HK-2 (cell line): ENCODE measurements around the gene HGFAC.

Experiments used
- DNase-seq: peaks from one replicate; pipeline ENCODE4 v3.0.0-alpha.2; 2018; ENCODE audit not compliant: unreplicated experiment

HGFAC gene

DNA sequence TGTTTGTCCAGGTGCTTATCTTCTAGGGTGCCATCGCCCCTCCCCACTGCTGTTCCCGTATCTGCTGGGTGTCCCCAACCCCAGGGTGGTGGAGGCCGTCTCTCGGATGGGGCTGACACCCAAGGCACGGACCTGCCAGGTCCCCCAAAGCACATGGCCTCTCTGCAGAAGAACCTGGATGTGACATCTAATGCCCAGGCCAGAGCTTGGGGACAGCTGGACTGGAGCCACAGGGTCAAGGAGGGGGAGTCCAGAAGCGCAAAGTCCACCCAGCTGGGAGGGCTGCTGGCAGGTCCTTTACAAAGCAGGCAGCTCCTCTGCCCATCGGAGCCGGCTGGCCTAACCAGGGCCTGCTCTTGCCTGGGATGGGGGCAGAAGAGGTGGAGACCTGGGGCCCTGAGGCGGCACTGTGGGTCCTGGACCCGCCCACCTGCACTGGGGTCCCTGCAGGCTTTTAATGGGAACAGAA is 20.6 kb downstream of the HGFAC start:
- no peak for DNase-seq

DNA sequence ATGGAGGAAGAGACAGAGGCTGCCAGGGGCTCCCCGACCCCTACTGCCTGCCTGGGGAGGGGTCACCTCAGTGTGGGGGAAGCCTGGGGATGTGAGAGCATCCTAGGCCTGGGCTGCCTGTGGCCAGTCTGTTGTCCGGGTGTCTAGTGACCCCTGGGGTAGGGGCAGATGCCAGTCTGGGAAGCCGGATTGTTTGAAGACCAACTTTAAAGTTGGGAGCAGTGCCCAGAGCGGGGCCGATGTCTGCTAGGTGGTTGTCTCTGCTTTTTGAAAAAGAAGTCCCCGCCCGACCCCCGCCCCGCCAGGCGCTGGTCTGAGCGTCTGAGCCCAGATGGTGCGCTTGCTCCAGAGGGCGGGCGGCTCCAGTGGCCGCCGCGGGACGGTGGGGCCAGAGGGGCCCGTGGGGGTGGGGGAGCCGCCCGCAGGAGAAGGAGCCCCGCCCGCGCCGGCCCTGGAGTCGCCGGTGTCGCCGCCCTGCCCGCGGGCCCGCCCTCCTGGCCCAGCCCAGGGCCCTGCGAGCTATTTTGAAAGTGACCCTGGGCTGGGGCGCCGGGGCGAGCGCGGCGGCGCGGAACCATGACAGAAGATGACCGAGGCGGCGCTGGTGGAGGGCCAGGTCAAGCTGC is 21.1 kb downstream of the HGFAC start, which contains the start of gene DOK7:
DOK7 (plus strand) TSS at position 517 of the 626 bp plus-strand sequence; CDS start at position 587, 70 bp downstream.
- no peak for DNase-seq

DNA sequence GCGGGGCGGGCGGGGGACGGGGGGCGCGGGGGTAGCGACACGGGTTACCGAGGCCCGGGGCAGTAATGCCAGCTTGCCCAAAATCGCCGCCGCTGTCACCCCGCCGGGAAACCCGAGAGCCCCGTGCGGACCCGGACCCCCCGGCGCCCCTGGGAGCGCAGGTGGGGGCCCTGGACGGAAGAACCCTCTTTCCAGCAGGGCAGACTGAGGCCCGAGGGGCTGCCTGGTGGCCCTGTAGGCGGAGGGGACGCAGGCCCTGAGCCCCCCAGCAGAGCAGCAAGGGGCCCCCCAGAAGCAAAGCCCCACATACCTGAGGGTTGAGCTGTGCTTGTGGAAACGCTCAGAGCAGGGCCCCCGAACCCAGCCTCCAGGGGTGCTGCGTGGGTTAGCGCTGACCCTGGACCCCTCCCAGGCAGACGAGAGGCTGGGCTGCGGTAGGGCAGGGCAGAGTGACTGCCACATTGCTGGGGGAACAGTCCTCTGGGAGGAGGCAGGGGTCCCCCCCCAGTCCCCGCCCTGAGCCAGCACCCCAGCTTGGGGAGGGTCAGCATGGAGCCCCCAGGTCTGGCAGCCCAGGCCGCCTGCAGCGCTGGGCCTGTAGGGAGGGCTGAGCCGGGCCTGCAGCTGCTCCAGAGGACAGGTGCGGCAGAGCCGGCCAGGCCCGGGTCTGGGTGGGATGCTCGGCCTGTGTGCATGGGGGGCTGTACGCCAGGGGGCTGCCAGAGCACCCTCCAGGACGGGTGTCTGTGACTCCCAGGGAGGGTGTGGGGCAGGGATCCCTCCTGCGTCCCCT is 22.0 kb downstream of the HGFAC start:
- no peak for DNase-seq

DNA sequence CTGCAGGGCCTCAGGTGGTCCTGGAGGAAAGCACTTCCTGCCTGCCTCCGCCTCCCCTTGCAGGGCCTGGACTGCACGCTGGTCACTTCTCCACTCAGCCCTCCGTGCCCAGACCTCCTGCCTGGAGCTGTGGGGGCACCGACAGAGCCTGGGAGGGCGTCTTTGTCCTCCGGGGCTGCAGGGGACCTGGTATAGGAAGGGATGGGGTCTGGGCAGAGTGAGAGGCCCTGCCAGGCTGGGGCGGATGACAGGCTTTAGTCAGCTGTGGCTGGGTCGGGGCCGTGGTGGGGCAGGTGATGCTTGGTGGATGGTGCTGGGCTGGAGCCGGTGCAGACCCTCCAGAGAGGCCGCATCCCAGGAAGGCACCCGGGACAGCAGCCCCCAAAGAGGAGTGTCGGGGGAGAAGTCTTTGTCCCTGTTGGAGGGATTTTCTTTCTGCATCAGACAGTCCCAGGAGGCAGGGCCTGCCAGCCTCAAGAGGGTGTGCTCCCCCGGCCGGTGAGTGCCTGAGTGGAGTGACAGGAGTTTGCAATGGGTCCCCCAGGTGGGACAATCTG is 22.7 kb downstream of the HGFAC start:
- no peak for DNase-seq

DNA sequence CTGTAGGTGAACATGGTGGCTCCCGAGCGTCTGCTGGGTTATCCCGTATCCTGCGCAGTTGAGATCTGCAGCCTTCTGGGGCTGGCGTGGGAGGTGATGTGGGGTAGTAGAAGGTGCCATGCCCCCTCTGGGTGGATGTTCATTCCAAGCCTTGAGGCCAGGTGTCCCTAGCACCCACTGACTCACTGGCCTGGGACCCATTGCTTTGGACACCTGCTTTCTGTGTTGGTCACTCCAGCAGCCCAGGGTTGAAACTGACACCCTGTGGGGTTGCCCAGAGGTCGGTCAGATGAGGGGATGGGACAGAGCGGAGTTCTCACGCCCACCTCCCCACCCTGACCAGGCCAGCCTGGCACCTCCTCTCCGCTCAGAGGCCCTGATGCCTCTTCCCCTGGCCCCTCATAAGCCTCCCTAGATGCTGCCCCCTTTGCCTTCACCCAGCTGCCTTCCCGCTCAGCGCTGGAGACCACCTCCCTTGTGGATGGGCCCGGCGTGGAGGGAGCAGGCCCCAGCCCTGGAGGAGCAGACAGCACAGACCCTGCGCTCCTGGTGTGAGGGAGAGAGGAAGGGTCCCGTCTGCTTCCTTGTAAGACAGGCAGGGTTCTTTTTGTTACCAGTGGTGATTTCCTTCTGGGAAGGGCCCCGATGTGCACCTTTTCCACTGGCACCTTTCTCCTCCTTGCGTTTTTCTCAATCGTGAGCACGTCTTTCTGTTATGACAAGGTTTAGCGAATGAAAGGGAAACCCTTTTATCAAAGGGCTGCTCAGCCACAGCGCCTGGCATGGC is 23.3 kb downstream of the HGFAC start:
- no peak for DNase-seq

DNA sequence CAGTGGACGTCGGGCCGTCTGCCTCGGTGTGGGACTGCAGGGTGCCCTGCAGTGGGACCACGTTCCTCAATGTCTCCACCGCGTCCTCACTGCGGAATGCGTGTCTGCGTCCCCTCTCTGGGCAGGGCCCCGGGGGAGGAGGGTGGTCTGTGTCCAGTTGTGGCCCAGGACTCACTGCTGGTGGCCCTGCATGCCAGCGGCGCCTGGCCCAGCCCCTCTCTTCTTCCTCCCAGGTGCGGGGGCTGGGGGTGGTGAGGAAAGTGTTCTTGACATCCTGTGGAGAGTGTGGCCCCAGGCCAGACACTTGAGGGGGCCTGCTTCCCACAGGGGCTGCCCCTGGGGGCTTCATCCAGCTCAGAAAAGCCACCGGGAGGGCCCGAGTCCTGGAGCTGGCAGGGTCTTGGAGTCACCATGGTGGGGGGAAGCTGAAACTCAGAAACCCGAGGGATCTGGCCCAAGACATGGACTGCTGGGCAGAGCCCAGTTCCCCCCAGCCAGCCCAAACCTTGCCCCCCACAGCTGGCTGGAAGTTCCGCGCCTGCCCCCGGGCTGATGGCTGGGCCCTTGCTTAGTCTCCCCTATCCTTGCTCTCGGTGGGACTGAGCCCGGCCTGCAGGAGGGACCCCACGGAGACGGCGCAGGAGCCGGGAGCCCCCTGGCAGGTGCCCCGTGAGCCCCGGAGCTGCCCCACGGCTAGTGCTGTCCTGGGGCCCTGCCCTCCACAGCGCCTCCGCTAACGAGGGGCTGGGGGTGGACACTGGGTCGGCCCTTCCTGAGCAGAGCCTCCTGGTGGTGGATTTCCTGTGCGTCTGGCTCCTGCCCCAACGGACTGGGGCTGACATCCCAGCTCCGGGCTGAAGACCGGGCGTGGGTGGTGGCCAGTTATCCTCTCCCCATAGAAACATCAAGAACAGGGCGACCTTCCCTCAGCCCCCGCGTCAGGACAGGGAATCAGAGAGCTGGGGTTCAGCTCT is 24.2 kb downstream of the HGFAC start:
- no peak for DNase-seq

DNA sequence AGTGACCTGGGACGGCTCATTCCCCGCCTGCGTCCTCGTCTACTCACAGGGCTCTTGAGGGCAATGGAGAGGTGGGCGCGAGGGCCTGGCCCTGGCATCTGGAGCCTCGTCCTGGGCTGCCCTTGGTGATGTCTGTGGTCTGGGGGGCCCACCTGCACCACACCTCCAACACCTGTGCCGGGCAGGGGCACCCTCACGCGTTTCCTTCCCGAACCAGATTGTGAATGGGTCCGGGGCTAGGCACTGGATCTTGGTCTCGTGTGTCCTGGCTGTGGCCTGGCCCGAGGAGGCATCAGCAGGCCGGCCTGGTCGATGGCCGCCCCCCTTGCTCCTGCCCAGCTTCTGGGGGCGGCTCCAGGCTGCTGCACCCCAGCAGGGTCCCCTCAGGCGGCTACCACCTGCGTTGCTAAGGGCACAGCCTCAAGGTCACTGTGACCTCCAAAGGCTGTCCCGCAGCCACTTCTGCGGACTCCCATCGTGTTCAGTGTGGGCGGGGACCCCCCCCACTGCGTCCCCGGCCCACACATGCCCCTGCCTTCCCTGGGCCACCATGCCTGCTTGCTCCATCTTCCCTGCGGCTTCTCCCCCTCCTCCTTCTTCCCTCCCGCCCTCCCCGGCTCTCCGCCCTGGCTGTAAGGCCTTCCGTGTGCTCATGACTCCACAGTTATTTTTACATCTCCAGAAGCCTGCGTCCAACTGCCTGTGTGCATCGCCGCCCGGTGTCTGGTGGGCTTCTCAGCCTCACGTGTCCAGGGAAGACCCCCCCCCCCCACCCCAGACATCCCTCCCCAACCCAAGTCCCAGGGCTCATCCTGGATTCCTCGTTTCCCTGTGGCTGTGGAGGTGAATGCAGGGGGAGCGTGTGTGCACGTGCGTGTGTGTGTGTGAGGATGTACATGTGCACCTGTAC is 25.2 kb downstream of the HGFAC start:
- no peak for DNase-seq

DNA sequence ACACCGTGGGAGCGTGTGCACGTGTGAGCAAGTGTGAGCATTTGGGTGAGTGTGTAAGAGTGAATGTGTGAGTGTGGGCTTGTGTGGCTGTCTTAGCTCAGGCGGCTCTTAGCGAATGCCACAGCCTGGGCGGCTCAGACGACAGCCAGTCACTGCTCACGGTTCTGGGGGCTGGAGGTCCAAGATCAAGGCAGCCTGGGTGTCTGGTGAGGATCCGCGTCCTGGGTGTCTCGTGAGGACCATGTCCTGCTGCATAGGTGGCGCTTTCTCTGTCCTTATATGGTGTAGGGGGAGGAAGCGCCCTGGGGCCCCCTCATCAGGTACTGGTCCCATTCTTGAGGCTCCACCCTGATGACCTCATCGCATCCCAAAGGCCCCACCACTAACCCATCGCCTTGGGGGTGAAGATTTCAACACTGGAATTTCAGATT is 25.8 kb downstream of the HGFAC start:
- DNase-seq: no peak

DNA sequence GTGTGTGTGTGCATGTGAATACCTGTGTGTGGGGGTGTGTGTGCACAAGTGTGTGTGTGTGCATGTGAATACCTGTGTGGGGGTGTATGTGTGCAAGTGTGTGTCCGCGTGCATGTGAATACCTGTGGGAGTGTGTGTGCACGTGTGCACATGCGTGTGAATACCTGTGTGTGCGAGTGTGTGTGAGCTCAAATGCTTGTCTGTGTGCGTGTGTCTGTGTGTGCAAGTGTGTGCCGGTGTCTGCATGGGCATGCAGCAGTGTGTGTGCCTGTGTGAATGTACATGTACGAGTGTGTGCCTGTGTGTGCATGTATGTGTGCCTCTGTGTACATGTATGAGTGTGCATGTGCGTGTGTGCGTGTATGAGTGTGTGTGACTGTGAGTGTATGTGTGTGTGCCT is 26.4 kb downstream of the HGFAC start:
- DNase-seq: no peak

DNA sequence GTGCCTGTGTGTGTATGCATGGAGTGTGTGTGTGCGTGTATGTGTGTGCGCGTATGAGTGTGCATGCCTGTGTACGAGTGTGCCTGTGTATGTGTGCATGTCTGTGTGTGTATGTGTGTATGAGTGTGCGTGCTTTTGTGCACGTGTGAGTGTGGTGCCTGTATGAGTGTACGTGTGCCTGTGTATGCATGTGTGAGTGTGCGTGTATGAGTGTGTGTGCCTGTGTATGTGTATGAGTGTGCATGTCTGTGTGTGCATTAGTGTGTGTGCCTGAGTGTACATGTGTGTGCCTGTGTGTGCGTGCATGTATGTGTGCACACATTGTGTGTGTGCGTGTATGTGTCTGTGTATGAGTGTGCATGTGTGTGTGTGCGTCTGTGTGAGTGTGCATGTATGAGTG is 27.0 kb downstream of the HGFAC start:
- DNase-seq: no peak

DNA sequence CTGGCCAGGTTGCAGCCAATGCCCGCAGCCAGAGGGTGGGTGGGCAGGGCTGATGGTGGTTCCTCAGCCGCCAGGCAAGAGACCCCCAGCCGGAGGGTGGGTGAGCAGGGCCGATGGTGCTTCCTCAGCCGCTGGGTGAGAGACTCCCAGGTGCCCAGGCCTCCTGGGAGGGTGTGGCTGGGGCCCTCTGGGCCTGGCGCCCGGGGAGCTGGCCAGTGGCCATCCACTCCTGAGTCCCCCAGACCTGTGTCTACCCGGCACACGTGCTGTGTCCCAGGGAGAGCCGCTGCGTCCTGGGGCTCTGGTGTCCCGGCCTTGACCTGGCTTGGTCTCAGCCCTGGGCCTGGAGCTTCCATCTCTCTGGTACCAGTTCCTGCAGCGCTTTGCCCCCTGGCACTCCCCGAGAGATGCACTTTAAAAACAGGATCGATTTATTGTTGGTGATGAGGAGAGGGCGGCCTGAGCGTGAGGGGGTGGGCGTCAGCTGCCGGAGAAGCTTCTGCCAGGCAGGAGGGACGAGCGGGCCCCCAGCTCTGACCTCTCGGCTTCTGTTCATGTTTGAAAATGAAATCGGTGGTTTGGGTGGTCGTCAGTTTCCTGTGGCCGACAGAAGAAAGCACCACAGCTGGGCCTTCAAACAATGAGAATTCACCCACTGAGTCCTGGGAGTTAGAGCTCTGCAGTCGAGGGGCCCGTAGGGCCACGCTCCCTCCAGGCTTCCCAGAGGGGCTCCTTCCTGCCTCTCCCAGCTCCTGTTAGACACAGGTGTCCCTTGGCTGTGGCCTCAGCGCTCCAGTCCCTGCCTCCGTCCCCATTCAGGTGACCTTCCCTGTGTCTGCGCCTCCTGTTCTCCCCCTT is 27.8 kb downstream of the HGFAC start:
- DNase-seq: no peak

DNA sequence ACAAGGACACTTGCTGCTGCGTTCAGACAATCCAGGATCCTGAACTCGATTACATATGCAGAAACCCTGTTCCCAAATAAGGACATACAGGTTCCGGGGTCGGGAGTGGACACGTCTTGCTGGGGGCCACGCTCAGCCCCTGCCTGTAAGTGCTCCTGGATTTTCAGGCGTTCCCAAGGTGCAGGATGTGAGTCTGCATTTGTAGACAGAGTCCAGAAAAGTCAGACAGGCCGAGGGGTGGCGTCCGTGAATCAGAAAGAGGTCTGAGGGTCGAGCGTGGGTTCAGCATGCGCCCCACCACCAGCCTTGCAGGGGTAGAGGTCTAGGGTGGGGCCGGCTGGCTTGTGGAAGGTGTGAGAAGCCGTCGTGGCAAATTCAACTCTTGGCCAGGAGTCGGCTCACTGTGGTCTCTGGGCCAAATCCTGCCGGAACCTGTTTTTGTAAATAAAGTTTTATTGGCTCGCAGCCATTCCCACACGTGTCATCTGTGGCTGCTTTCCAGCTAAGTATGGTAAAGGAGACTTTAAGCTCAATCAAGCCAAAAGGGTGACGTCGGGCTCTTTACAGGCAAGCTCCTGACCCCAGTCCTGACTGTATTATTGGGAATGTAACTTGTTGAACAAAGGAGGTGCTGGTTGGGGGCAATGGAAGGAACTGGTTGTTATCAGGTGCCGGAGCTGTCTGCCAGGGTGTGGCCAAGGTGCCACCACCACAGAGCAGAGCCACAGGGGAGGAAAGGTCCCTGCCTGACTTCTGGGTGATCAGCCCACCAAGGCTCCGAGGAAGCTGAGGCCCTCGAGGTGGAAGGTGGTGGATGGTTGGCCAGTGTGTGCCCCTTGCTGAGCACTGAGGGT is 28.7 kb downstream of the HGFAC start:
- DNase-seq: no peak

DNA sequence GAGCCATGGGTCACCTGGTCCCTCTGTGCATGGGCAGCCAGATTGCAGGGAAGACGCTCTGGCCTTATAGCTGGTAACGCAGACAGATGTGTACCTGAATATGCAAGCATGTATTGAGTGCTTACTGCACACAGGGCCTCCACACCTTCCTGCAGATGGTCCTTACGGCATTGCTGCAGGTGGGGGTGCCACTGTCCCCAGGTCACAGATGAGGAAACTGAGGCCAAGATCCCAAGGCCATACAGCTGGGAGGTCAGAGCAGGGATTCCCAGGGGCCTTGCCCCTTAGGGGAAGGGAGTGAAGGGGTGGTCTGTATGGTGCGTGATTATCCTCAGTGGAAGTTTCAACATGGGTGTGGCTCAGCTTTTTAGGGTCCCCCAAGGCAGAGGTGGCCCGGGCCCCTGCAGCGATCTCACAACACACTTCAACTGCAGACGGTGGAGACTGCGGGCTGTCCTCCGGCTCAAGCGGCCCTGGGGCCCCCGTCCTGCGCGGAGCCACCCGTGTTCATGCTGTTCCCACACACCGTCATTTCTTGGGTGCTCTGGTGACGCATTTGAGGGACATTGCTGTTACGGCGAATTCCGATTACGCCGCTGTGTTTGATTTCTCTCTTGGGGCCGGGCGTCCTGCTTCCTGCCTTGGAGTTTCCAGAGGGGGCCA is 29.5 kb downstream of the HGFAC start:
- no peak for DNase-seq

DNA sequence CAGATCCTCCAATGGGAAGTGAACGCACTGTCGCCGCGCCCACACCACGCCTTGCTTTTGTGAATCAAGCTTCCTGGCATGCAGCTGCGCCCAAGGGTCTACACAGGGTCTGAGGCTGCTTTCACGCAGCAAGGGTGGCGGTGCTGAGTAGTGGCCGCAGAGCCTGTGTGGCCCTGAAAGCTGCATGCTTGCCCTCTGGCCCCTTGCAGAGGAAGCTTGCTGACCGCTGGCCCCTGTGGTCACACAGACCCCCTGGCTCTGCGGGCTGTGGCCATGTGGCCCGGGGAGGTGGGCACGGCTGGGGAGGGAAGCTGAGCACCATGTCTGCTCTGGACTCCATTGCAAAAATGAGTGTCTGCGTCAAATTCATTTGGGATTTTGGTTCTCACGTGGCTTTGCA is 30.1 kb downstream of the HGFAC start:
- no peak for DNase-seq

DNA sequence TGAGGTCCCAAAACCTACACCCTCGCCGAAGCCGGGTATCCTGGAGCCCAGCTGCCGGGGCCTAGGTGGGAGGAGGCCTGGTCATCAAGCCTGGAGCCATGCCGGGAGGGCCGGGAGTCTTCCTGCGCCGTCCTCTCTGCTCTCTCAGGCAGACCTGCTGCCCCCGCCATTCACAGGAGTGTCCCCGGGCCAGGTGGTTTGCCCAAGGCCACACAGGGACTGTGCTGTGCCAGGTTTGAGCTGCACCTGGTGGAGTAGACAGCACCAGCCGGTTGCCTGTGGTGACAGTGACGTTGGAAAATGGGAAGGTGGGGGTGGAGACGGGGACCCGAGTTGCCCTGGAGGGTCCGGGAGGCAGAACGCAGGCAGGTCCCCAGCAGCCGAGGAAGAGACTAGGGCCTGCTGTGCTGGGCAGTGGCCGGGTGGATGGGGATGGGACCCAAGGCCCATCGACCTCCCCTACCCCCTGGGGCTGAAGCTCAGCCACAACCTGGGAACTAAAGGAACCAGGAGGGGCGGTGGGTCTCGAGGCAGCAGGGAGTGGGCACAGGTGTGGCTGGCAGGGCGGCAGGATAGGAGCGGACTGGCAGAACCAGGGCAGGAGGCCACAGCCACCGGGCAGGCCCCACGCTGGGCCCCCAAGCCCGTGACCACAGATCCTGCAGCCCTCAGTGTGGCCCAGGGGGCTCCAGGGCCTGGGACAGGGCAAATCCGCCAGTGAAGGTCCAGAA is 30.8 kb downstream of the HGFAC start:
- DNase-seq: no peak

DNA sequence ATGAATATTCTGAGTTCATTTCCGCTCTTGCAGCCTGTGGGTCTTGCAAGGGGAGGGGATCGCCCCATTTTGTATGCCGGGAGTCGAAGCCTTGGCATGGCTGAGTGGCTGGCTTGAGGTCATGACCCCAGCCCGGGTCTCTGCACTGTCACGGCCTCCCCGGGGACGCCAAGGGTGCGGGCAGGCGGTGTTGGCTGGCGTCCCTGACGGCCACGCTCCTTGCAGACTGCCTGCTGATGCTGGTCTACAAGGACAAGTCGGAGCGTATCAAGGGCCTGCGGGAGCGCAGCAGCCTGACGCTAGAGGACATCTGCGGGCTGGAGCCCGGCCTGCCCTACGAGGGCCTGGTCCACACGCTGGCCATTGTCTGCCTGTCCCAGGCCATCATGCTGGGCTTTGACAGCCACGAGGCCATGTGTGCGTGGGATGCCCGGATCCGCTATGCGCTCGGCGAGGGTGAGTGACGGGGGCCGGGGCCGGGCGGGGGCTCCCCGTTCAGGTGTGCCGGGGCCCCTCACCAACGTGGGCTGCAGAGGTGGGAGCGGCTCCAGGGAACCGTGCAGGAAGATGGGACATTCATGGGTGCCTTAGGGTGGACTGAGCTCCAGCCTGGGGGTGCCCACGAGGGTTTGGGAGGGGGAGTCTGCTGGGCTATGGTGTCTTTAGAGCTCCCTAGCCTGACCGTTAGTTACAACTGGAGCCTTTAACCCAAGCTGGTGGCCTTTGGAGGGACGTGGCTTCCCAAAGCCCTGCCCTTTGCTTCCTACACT is 31.6 kb downstream of the HGFAC start:
- DNase-seq: no peak
